ENCODE measurements around the gene XBP1. TPM values are rescaled to one million over a fixed set of nuclear protein-coding genes. Genes with fewer than 3 reads are reported as not detected.

The XBP1 gene
- total RNA-seq, 1 experiment from 2014 or later = 81.3 TPM

- Histone ChIP-seq H3K4me1 (ENCODE audit: control insufficient read depth in 1 of 2, insufficient read depth in 2 of 2, low read length in 2 of 2) (no peaks in the 10 kb centered on the region), H3K36me3 (ENCODE audit: control insufficient read depth in 1 of 2, insufficient read depth in 2 of 2, low read length in 2 of 2) (no peaks in the 10 kb centered on the region; a peak in 1 of 4 replicates), H3K9me3 (ENCODE audit: control insufficient read depth in 1 of 2, insufficient read depth in 1 of 2, low read depth in 1 of 2, low read length in 2 of 2) (no peaks in the 10 kb centered on the region), H3K9me2 (ENCODE audit: insufficient read depth) (no peaks in the 10 kb centered on the region), H3K4me2 (ENCODE audit: low read length) (no peak overlapping the region), H3K4me3 (replicated peaks in 1 of 2; ENCODE audit: low read depth in 1 of 2, low read length in 2 of 2) (no peak overlapping the region), H2AFZ (ENCODE audit: low read depth, low read length, poor library complexity, severe bottlenecking) (no peak overlapping the region), H4K20me1 (ENCODE audit: insufficient read depth) (no peaks in the 10 kb centered on the region), H3K79me2 (ENCODE audit: insufficient read depth, low read length) (no peaks in the 10 kb centered on the region), H3K9ac (ENCODE audit: low read length) (no peak overlapping the region), H3K27ac (ENCODE audit: low read depth, low read length) (no peak overlapping the region), H3K27me3 (ENCODE audit: insufficient read depth, low read length) (no peaks in the 10 kb centered on the region)
- no peak for DNase-seq (ENCODE audit: low read depth, low spot score)
- ChIA-PET RAD21 (ENCODE audit: low non-redundant PET in 1 of 2, low total read pairs in 2 of 2, uncharacterized antibody in 2 of 2, unreplicated experiment in 2 of 2) (no interaction called here), CTCF (no interaction called here), POLR2A (no interaction called here)
- TF ChIP-seq SIN3A (IDR thresholded peaks at IDR 0.05; ENCODE audit: low read depth) (no peak), EGR1 (IDR thresholded peaks at IDR 0.05; ENCODE audit: low read depth) (no peak), ELF1 (IDR thresholded peaks at IDR 0.05; ENCODE audit: borderline replicate concordance, low read depth) (no peak), ZBTB33 (IDR thresholded peaks at IDR 0.05; ENCODE audit: extremely low read depth, insufficient replicate concordance, low read length) (no peak), MAX (IDR thresholded peaks at IDR 0.05) (no peak), ATF3 (IDR thresholded peaks at IDR 0.05) (no peak), JUND (IDR thresholded peaks at IDR 0.05) (no peak), CBX3 (IDR thresholded peaks at IDR 0.05; ENCODE audit: low read depth) (no peak), SRF (IDR thresholded peaks at IDR 0.05; ENCODE audit: low read depth) (no peak), EZH2phosphoT487 (IDR thresholded peaks at IDR 0.05; ENCODE audit: borderline replicate concordance) (no peak), POLR2AphosphoS5 (IDR thresholded peaks at IDR 0.05; ENCODE audit: low read depth, low read length) (no peak), EZH2 (IDR thresholded peaks at IDR 0.05) (no peak), SP1 (IDR thresholded peaks at IDR 0.05; ENCODE audit: low read depth) (no peak)
- ATAC-seq = no peak
- BruUV-seq (replicated peaks) = no TSS peak
- intact Hi-C loops (cut with micrococcal nuclease) = no loop called here
These were observed 43.3 kb upstream of the XBP1 start for GRCh38 chr22:28843633-28844032.
